ENCODE measurements around the gene CCDC60.

DNA sequence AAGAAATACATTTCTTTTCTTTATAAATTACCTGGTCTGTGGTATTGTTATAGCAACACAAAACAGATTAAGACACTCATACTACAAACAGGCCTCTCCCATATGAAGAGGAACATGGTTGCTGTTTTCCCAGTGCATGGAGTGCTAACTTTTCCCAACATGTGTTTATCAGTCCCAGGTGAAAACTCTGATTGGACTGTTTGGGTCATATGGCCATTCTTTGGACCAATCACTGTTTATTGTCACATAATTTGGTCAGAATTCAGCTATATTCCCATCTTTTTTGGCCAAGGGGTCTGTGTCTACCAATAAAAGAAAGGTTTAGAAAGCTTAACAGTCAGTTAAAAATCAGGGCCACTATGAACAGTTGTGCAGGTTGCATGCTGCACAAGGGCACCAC, 35.4 kb upstream of the CCDC60 start:
- TF ChIP-seq SPI1 (IDR thresholded peaks at IDR 0.05; ENCODE audit: low read depth, low read length) (no peak), POLR2AphosphoS5 (IDR thresholded peaks at IDR 0.05; ENCODE audit: low read depth, low read length) (no peak)

Data from GM12891 (cell line).